Hepatocyte (in vitro differentiated cells): ENCODE results near the gene HYAL1. TPM values are rescaled to one million over a fixed set of nuclear protein-coding genes. Genes with fewer than 3 reads are reported as not detected.

Experiments
- DNase-seq: peaks from one replicate; pipeline ENCODE4 v3.0.0-alpha.2; 2016; ENCODE audit warnings: low spot score
- H2AFZ ChIP-seq: fragments of 200-600 bp; sonication (generic); 2 replicates; pipeline ENCODE4 v1.6.0; 2016; ENCODE audit warnings: antibody characterized with exemption, mild to moderate bottlenecking
- H3K27ac ChIP-seq: fragments of 200-600 bp; sonication (generic); 2 replicates; pipeline ENCODE4 v1.5.1; 2016; ENCODE audit warnings: mild to moderate bottlenecking
- H3K27me3 ChIP-seq: fragments of 200-600 bp; sonication (generic); 2 replicates; pipeline ENCODE4 v1.6.1; 2016
- H3K36me3 ChIP-seq: fragments of 200-600 bp; sonication (generic); replicated peaks from 2 replicates; pipeline ENCODE4 v1.5.1; 2016; ENCODE audit warnings: low read depth; ENCODE audit not compliant: insufficient read depth
- H3K4me1 ChIP-seq: fragments of 200-600 bp; sonication (generic); 2 replicates; pipeline ENCODE4 v1.5.1; 2016; ENCODE audit warnings: mild to moderate bottlenecking, moderate library complexity; ENCODE audit not compliant: insufficient read depth
- H3K4me2 ChIP-seq: fragments of 200-600 bp; sonication (generic); 2 replicates; pipeline ENCODE4 v1.6.0; 2016
- H3K4me3 ChIP-seq: fragments of 200-600 bp; sonication (generic); 2 replicates; pipeline ENCODE4 v1.5.1; 2016; ENCODE audit warnings: mild to moderate bottlenecking
- H3K79me2 ChIP-seq: fragments of 200-600 bp; sonication (generic); 2 replicates; pipeline ENCODE4 v1.6.0; 2017; ENCODE audit warnings: mild to moderate bottlenecking
- H3K9me2 ChIP-seq: fragments of 200-600 bp; sonication (generic); replicated peaks from 2 replicates; pipeline ENCODE4 v1.6.0; 2017; ENCODE audit warnings: mild to moderate bottlenecking; ENCODE audit not compliant: insufficient read depth
- H3K9me3 ChIP-seq: fragments of 200-600 bp; sonication (generic); 2 replicates; pipeline ENCODE4 v1.5.1; 2016; ENCODE audit warnings: low read depth, mild to moderate bottlenecking
- H4K20me1 ChIP-seq: fragments of 200-600 bp; sonication (generic); 2 replicates; pipeline ENCODE4 v1.6.0; 2016; ENCODE audit warnings: mild to moderate bottlenecking; ENCODE audit not compliant: insufficient read depth, poor library complexity, severe bottlenecking
- CTCF ChIP-seq: fragments of 200-600 bp; sonication (generic); IDR thresholded peaks from 2 replicates; pipeline ENCODE4 v1.5.1; 2016; ENCODE audit warnings: antibody characterized with exemption, mild to moderate bottlenecking; ENCODE audit not compliant: poor library complexity
- EZH2 ChIP-seq: fragments of 200-600 bp; sonication (generic); IDR thresholded peaks from 2 replicates; pipeline ENCODE4 v1.6.1; 2016; ENCODE audit warnings: antibody characterized with exemption, mild to moderate bottlenecking, borderline replicate concordance
- EZH2phosphoT487 ChIP-seq: fragments of 200-600 bp; sonication (generic); IDR thresholded peaks from one replicate; pipeline ENCODE4 v1.6.1; 2018; ENCODE audit warnings: antibody characterized with exemption, mild to moderate bottlenecking, low read depth, moderate library complexity; ENCODE audit not compliant: unreplicated experiment, severe bottlenecking
- WGBS: methylation state at CpG from one replicate; pipeline ENCODE4 v1.1.6; 2016; ENCODE audit warnings: low lambda C conversion rate; ENCODE audit errors: missing lambda C conversion rate; 5-methylcytosine and 5-hydroxymethylcytosine counted together
- polyA plus RNA-seq: library from polyadenylated mRNA; unstranded; fragments of >200 nt; fragmentation: Nextera tagmentation; extraction: Ambion mirVana; gene quantifications from 2 replicates; pipeline ENCODE4 v1.2.1, GENCODE V29; 2016
- total RNA-seq: library from RNA; depleted of rRNA; stranded (reverse); fragments of >200 nt; gene quantifications from 2 replicates; pipeline ENCODE4 v1.2.3, GENCODE V29; 2014

The HYAL1 gene
- total and polyA plus RNA-seq, 2 experiments from 2014 or later: 11.8 to 22.3 TPM

GRCh38 chr3:50337175-50337861 lies 33.9 kb upstream of the HYAL1 start:
- peaks cover 3% of the 10 kb centered on the region for H4K20me1 ChIP-seq
- peak overlapping the region; percentile 63 for H3K4me3 ChIP-seq
- peak overlapping the region; percentile 92 for H3K27ac ChIP-seq
- DNase-seq: peak; percentile 99
- peaks cover 41% of the 10 kb centered on the region for H3K79me2 ChIP-seq
- peak overlapping the region; percentile 93 for H3K4me2 ChIP-seq
- H3K27me3 ChIP-seq: peaks cover 25% of the 10 kb centered on the region
- no peaks in the 10 kb centered on the region for H3K36me3 ChIP-seq
- WGBS: under 1% methylated on average over 68 of the region's 79 CpGs
- H3K4me1 ChIP-seq: peaks cover 34% of the 10 kb centered on the region
- TF ChIP-seq EZH2phosphoT487: no peak
- no peak for TF ChIP-seq CTCF
- no peak for TF ChIP-seq EZH2
- peak overlapping the region; percentile 69 for H2AFZ ChIP-seq
- no peaks in the 10 kb centered on the region for H3K9me3 ChIP-seq
- H3K9me2 ChIP-seq: no peaks in the 10 kb centered on the region

GRCh38 chr3:50336452-50337174 lies 33.2 kb upstream of the HYAL1 start:
- TF ChIP-seq EZH2 (no peak), CTCF (no peak), EZH2phosphoT487 (no peak)
- WGBS: under 1% methylated on average over 22 of the region's 31 CpGs
- Histone ChIP-seq H3K9me2 (no peaks in the 10 kb centered on the region), H3K36me3 (no peaks in the 10 kb centered on the region), H3K4me3 (peak overlapping the region; percentile 63), H3K4me1 (peaks cover 34% of the 10 kb centered on the region), H3K27me3 (peaks cover 22% of the 10 kb centered on the region), H3K9me3 (no peaks in the 10 kb centered on the region), H4K20me1 (peaks cover 3% of the 10 kb centered on the region), H2AFZ (peak overlapping the region; percentile 1), H3K79me2 (peaks cover 47% of the 10 kb centered on the region), H3K4me2 (peak overlapping the region; percentile 93), H3K27ac (peak overlapping the region; percentile 92)
- no peak for DNase-seq

GRCh38 chr3:50334339-50335075 lies 31.1 kb upstream of the HYAL1 start:
- H3K4me2 ChIP-seq: peak overlapping the region; percentile 93
- no peak overlapping the region for H3K4me3 ChIP-seq
- no peak for TF ChIP-seq EZH2phosphoT487
- TF ChIP-seq CTCF: no peak
- TF ChIP-seq EZH2: no peak
- H3K9me3 ChIP-seq: no peaks in the 10 kb centered on the region
- peaks cover 3% of the 10 kb centered on the region for H4K20me1 ChIP-seq
- 85% methylated on average over 5 of the region's 5 CpGs for WGBS
- H3K4me1 ChIP-seq: peaks cover 24% of the 10 kb centered on the region
- peak overlapping the region; percentile 92 for H3K27ac ChIP-seq
- no peaks in the 10 kb centered on the region for H3K9me2 ChIP-seq
- DNase-seq: no peak
- H3K79me2 ChIP-seq: peaks cover 47% of the 10 kb centered on the region
- H3K27me3 ChIP-seq: peaks cover under 1% of the 10 kb centered on the region
- H2AFZ ChIP-seq: no peak overlapping the region
- H3K36me3 ChIP-seq: no peaks in the 10 kb centered on the region
